Pulmonary artery endothelial cell (primary cell): ENCODE results near the gene FBXL3. TPM values are rescaled to one million over a fixed set of nuclear protein-coding genes. Genes with fewer than 3 reads are reported as not detected.

Experiments
- DNase-seq: peaks from one replicate; pipeline ENCODE4 v3.0.0-alpha.2; 2011; ENCODE audit warnings: low read depth, low spot score
- total RNA-seq: library from RNA; depleted of rRNA; stranded (reverse); fragments of >200 nt; gene quantifications from 2 replicates; pipeline ENCODE4 v1.2.3, GENCODE V29; 2014

FBXL3 gene, protein sequence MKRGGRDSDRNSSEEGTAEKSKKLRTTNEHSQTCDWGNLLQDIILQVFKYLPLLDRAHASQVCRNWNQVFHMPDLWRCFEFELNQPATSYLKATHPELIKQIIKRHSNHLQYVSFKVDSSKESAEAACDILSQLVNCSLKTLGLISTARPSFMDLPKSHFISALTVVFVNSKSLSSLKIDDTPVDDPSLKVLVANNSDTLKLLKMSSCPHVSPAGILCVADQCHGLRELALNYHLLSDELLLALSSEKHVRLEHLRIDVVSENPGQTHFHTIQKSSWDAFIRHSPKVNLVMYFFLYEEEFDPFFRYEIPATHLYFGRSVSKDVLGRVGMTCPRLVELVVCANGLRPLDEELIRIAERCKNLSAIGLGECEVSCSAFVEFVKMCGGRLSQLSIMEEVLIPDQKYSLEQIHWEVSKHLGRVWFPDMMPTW
- total RNA-seq, result 54.2 and 69.3 TPM in 2 replicates

GRCh38 chr13:77026861-77027621, at the start of gene FBXL3:
Gene FBXL3 (minus strand): TSS chr13:77027159. CDS start chr13:77021860, 5,299 bp downstream.
- peak; percentile 57 for DNase-seq

DNA sequence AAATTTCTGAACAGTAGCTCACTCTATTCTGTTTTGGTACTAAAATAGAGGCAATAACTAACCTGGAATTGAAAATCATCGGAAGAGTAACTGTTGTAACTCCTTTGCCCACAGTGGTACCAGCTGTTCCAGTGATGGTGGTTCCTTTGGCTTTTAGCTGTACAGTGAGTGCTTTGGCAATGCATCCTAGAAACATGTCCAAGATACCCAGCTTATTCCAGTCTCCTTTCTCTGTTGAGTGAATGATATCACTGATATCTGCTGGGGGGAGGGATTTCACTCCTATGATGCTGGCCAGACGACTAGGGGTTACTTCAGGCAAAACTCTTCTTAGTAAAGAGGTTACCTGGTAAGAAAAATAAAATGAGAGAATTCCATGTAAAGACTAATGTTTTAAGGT, 40.6 kb upstream of the FBXL3 start:
- DNase-seq, result no peak

GRCh38 chr13:77065461-77066147, 38.6 kb upstream of the FBXL3 start:
- no peak for DNase-seq

- no peak for DNase-seq
These were observed 35.1 kb upstream of the FBXL3 start for GRCh38 chr13:77062097-77062496.

- DNase-seq, result no peak
These were observed 34.4 kb upstream of the FBXL3 start for GRCh38 chr13:77061362-77061761.

- DNase-seq, result no peak
These were observed 29.9 kb upstream of the FBXL3 start for GRCh38 chr13:77056886-77057285.

DNA sequence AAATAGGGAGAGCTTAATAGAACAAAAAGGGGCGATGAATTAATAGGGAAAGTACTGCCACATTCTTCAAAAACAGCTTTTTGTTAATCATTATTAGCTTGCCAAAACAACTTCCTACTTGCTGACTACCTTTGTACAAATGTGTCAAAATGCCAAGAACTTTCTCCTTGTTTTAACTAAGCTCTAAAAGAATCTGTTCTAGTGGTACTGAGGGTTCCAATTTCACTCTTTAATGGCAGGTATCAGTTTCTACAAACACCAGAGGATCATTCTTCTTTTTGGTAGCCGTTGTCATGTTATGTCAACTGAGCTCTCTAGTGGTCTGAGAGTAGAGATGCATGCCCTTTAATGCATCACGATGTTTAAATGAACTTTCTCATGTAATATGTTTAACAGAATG, 29.4 kb upstream of the FBXL3 start:
- no peak for DNase-seq

GRCh38 chr13:77055158-77055557, 28.2 kb upstream of the FBXL3 start:
- DNase-seq, result no peak

DNA sequence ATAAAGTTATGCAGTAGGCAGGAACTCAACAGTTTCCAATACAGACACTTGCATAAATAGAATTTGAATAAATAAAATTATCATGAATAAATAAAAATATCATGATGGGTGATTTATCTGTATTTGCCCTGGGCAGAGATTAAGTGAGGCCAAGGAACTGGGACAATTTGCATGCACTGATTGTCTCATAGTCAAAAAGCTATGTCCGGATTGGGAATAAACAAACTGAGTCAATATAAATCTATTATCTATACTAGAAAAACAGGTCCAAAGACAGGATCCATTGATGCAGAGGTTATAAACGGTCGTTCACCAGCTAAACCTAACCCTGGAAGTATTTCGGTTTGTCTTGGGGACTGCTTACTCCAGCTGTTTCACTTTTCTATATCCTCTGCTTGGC, 26.2 kb upstream of the FBXL3 start:
- no peak for DNase-seq

GRCh38 chr13:77048681-77049080, 21.7 kb upstream of the FBXL3 start:
- DNase-seq, result no peak

GRCh38 chr13:77047649-77048343, 20.8 kb upstream of the FBXL3 start:
- DNase-seq, result no peak

DNA sequence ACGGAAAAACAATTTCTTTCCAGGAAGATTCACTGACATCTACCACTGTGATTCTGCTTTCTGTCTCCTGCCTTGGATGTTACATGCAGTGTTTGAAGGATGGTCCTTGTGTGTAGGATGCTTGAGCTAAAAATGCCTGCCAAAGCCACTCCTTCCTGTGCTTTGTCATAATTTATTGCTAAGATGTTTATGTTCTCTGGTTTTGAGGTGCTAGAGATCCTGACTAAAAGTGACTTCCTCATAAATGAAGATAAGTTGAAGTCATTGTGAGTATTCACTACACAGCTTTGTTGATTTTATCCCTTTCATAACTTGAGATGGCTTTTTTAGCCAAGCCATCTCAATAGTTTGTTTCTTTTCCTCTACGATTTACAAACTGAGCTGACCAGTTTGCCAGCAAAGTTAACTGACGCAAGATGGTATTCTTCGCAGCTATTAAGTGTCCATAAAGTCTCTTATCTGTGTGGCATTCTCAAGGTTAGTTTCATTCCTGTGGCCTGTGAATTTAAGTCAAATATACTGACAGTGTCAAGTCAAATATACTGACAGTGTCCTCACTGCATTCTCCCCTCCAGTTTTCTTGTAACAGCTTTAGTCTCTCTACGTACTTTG, 15.7 kb upstream of the FBXL3 start:
- DNase-seq, result no peak

DNA sequence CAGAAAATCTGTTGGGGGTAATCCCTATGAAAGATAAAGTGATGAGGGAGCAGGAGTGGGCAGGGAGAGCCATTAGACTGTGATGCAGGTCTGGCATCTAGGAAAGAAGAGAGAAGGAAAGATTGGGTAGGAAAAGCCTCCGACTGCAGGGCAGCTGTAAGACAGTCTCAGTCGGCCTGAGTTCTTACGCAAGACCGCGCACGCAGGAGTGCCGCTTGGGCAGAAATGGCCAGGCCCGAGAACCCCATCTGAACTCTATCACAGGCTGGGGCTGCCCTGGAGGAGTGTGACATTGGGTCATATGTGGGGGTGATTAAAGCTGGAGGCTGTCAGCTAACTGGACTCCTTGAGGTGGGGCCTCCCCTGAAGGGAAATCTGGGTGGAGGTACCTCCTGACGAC, 13.9 kb upstream of the FBXL3 start:
- DNase-seq, result no peak

GRCh38 chr13:77040076-77040475, 13.1 kb upstream of the FBXL3 start:
- DNase-seq, result no peak

GRCh38 chr13:77038907-77039480, 12.0 kb upstream of the FBXL3 start:
- DNase-seq, result peak; percentile 8

- DNase-seq, result no peak
These were observed 9.3 kb upstream of the FBXL3 start for GRCh38 chr13:77036279-77036678.

DNA sequence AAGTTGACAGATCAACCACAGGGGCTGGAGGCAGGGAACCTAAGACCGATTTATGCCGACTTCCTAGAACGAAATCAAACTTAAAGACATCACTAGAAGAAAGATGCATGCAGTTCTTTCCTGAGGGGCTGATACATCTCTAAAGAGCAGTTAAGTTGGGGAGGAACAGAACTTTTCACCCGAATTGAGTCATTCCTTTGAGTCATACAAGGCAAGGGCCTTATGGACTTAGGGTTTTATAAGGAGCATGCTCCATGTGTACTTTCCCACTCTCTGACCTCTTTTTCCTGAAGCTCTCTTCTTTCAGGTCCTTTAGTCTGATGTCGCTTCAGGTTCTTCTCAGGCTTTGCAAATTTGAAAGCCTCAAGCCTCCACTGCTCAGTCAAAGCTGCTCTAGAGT, 7.9 kb upstream of the FBXL3 start:
- DNase-seq, result no peak

GRCh38 chr13:77033717-77034302, 6.9 kb upstream of the FBXL3 start:
- no peak for DNase-seq

DNA sequence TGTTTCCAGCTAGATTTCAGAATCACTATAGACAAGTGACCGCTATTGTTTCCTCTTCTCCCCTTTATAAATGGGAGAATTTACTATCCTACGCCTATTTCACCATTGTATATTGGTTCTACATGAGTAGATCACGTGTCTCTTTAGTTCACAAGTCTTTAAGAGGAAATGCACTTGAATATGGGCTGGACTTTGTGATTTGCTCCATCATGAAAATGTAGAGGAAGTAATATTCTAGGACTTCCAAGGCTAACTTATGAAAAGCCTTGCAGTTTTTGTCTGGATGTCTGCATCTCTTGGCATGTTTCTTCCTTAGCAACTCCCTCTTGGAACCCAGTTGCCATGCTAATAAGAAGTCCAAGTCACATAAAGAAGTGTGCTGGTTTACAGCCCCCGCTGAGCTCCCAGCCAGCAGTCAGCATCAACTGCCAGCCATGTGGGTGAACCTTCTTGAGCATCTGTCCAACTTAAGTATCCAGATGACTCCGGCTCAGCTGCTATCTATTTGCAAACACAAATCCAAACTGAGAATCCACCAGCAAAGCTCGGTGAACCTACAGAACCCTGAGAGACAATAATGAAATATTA, 4.8 kb upstream of the FBXL3 start:
- no peak for DNase-seq

- no peak for DNase-seq
These were observed 2.5 kb upstream of the FBXL3 start for GRCh38 chr13:77029436-77029835.
